GM21515 (cell line): ENCODE data around the gene AP1G1.

Source experiments
- ATAC-seq: cut with Tn5 transposase; IDR thresholded peaks from one replicate; pipeline ENCODE4 v1.9.1; 2021; ENCODE audit not compliant: unreplicated experiment

AP1G1 gene

DNA sequence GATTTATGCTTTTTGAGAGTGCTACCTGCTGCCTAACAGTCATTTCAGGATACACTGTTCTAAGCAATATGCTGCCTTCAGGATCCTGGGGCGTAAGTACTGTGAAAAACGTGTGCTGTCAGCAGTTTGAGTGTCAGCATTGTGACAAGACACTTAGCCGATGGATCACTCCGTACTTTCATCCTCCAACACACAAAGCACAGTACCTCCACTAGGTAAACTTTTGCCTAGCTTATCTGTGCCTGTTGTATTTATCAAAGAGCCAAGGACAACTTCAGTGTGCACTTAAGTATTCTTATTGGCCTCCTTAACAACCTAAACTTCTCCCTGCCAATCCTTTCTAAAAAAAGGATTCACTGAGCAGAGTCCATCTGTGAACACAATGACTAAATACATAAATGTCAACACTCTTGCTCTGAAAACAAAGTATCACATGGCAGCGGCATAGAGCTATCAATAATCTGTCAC is 50.3 kb downstream of the AP1G1 start:
- ATAC-seq = no peak

DNA sequence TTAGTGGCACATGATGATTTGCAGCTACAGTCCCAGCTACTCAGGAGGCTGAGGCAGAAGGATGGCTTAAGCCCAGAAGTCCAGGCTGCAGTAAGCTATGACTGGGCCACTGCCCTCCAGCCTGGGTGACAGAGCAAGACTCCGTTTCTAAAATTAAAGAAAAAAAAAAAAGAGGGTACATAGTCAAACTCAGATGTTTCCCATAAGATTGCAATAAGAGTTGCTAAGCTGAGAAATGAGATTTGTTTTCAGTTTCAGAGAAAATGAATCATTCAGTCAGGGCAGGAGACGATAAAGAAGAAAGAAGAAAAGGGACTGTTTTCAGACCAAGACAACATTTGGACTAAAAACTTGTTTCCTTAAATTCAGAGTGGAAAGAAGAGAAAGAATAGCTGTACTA is 54.0 kb downstream of the AP1G1 start:
- no peak for ATAC-seq

DNA sequence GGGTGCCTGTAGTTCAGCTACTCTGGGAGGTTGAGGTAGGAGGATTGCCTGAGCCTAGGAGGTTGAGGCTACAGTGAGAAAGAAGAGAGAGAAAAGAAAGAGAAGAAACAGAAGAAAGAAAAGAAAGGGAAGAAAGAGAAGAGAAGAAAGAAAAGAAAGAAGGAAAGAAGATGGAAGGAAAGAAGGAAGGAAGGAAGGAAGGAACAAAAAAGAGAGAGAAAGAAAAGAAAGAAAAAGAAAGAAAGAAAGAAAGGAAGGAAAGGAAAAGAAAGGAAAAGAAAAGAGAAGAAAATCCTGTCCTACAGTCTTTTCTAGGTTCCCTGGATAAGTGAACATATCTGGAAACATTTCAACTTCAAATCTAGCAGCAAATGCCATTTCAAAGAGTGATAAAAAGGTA is 54.5 kb downstream of the AP1G1 start:
- no peak for ATAC-seq

DNA sequence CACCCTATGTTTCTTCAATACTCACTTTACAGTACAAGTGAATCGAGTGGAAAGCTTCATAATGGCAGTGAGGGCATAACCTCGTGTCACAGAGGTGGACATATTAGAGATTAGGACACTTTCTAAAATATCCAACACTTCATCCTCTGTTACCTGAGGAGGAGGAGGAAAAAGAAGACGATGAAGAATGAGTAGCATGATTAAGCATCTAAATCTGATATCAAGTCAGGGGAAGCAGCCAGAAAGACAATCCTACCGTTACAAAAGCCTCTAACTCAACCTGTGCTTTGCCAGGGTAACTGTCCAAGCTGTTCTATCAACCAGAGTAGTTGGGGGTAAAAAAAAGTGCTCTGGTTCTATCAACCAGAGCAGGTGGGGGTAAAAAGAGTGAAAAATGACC is 60.4 kb downstream of the AP1G1 start:
- ATAC-seq = no peak

DNA sequence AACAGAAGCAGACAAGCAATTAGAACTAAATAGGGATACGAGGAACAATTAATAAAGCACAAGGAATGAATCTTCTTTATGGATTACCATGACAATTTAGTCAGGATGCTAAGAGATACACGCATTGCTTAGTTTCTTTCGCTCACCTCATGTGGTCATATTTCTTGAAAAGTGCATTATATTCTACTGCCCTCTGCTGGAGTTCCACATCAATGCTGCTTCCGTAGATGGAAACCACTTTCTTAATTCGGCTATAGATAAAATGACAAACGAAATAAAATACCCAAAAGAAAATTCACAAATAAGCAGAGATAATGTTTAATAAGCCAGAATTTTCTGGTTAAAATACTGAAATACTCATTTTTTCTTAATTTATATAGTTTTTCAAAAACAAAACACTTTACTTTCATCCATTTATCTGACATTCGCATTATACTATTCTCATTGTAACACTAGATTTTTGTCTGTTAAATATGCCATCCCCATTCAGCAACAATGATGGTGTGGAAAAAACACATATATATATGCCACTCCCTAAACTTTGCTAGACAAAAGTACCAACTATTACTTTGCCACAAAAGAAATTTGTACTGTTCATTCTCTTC is 62.1 kb downstream of the AP1G1 start:
- ATAC-seq = no peak

DNA sequence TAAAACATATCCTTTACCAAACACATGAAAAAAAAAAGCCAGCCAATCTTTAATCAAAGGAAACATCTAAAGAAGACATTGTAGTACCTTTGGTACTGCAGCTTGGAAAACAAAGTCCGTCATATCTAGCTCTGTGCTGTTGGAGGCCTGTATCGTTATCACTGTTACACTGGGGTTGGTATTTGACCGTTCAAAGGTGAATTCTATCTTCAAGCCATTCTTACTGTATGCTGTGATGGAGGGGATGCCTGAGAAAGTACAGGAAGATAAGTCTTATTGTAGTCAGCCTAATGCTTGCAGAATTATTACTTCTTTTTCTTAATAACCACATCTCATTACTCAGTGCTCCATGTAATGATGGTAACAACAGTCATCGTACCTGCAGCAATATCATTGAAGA is 69.8 kb downstream of the AP1G1 start:
- ATAC-seq = no peak

DNA sequence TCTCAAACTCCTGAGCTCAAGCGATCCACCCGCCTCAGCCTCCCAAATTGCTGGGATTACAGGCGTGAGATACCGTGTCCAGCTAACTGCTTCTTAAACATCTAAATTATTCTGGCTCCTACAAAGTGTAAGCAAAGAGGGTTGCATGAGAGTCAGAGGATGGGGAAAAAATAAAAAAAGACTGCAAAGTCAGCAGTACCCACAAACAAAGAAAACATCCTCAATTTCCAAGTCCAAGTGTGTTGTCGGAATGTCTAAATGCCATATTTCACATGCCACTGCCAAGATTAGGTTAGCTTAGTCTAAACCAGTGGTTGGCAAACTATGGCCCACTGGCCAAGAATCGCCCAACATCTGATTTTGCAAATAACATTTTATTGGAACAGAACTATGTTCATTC is 71.1 kb downstream of the AP1G1 start:
- ATAC-seq = no peak

DNA sequence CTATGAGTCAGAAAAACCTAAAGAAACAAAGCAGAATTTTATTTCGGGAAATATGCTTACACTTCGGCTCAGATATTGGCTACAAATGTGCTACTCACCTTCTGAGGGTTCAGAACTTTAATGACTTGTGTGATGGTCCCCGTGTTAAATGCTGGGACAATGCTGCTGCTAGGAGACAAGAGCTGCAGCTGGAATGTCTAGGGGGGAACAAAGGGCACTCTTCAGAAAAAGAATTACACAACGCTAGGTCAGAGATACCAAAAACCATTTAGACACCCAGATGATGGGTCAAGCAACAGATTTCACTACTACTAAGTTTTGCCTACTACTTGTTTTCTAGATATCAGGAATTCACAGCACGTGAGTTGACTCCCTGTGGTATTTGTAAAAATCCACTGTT is 74.1 kb downstream of the AP1G1 start:
- ATAC-seq = no peak

DNA sequence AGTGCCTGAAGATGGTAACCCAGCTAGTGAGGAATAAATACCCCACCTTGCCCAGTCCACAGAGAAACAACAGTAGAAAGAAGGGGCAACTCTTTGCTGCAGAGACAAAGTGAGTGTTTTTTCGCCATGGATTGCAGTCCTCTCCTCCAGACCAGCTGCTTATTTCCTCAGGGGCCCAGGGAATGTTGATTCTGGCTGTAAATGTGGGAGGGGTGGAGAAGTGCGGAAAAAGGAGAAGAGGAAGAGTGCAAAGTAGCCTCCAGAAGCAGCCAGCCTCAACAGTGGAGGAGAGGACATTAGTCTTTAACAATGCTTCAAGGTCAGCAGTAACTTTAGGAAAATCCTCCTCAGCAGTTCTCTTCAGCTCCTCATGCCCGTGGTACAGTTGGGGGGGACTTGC is 76.0 kb downstream of the AP1G1 start:
- no peak for ATAC-seq

DNA sequence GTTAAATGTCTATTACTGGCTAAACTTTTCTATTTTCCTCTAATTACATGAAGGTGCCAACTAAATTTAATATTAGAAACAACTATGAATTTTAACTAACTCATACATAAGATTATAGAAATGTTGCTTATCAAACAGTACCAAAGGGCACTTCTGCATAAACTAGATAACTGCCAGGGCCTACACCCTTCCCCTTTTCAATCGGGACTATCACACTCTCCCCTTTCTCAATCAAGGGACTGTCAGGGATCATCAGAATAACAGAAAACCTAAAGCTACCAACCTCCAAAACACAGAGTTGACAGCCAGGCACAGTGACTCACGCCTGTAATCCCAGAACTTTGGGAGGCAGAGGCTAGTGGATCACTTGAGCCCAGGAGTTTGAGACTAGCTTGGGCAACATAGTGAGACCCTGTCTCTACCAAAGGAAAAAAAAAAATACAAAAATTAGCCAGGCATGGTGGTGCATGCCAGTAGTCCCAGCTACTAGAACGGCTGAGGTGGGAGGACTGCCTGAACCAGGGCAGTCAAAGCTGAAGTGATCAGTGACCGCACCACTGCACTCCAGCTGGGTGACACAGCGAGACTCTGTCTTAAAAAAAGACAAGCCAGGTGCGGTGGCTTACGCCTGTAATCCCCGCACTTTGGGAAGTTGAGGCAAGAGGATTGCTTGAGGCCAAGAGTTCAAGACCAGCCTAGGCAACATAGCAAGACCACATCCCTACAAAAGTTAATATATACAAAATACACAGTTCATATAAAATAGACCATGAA is 80.9 kb downstream of the AP1G1 start:
- ATAC-seq = no peak

DNA sequence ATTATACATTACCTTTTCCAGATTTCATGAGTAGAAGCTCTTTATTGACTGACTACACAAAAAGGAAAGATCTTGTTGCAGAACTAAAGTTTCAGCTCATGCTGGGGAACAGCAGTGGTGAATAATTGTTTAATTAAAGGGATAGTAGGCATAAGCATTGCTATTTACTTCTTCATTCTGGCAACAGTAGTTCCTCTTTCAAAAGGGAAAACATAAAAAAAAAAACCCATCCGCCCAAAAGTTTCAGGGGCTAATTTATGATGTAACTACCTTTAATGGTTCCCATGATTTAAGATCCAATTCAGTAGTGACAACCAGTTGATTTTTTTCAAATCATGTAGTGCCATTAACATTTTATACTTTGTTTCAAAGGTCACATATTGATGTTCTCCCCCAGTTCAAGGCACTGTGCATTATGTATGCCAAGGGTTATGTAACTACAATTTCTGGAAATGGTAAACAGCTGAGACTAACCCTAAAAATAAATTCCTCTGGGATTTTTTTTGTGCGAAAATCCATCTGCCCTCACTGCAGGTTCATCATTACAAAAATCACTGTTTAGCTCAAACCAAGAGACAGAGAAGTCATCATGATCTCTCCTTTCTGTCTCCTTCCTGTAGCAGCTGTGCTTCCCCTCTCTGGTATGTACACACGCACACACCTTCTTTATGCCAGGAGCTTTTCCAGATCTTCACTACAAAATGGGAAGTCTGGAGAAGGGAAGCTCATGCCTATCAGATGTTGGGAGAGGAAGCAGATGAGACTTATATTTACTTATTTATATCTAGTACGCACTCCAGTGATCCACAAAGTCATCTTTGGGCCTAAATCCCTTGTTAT is 81.9 kb downstream of the AP1G1 start:
- no peak for ATAC-seq

DNA sequence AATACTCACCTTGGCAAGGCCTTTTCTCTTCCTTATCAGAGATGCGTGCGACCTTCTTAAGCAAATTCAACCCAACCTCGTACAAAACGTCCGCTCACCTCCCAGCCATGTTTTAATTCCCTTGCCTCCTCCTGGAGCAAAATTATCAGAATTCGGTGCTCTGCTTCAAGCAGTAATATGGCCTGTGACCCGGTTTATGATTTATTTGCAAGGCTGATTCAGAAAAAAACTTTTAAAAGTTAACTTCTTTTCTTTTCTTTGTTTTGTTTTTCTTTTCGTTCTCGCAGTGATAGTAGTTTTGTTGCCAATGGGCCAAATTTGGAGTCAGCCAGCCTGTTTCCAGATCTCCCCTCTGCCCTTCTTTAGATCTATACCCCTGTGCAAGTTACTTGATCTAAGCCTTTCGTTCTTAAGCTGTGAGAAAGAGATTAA is 84.3 kb downstream of the AP1G1 start, which contains the start of gene PHLPP2:
TSS of gene PHLPP2 (minus strand) at position 382 of the 432 bp plus-strand sequence. CDS start 9,906 bp downstream, outside the sequence.
- ATAC-seq = no peak

DNA sequence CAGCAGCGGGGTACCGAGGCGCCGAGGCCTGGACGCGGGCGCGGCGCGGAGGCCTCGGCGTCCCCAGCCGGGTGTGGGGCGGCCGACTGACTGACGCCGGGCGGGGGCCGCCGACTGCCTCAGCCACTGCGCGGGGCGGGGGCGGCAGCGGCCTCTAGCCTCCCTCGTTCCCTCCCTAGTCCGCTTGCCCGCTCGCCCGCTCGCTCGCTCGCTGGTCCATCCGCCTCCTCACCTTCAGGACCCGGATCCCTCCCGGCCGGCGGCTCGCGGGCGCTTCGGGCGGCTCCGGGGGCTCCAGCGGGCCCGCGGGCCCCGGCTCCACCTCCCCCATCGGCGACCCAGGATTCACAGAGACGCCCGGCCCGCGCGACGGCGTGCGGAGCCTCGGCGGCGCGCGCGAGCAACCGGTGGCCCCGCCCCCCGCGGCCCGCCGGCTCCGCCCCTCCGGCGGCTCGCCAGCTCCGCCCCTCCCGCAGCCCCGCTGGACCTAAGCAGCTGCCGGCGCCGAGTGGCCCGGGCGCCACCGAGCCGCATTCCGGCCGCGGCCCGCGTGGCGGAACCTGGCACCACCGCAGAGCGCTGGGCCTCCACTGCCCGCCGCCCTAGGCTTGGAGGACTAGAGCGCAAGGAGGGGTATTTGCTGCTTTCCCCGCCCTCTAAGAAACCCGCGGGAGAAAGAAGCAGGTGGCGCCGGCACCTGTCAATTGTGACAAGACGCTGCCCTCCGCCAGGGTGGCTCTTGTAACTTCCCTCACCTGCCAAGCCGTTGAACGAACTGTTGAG is 84.9 kb downstream of the AP1G1 start:
- peak; percentile 75 for ATAC-seq

DNA sequence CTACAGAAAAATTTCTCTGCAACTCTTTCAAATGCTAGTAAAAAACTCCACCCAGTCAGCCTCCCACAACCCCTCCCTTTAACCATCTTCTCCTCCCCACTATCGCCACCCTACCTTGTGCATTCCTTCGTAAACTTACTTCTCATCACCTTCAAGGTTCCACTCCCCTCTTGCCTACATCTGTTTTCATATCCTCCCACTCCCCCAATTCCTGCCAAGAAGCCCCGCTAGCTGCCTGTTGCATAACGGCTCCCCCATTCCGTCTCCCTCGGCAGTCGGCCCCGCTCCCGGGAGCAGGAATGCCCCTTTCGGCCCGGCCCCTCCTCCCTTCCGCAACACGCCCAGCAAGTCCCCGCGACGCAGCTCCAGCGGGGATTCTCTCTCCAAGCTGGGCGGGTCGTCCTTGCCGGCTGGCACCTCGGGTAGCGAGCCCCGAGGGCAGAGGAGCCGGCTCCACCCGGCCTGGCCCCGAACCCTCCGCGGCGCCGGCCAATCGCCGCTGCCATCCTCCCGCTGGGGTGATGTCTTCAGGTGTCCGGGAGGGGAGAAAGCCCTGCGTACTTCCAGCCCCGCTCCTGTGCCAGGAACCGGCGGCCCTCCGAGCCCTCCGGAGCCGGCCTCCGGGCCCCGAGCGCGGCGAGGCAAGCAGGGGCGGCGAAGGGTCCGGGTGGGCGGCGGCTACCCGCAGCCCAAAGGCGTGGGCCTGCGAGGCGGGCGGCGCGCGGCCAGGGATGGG is 85.7 kb downstream of the AP1G1 start:
- ATAC-seq = peak; percentile 32

DNA sequence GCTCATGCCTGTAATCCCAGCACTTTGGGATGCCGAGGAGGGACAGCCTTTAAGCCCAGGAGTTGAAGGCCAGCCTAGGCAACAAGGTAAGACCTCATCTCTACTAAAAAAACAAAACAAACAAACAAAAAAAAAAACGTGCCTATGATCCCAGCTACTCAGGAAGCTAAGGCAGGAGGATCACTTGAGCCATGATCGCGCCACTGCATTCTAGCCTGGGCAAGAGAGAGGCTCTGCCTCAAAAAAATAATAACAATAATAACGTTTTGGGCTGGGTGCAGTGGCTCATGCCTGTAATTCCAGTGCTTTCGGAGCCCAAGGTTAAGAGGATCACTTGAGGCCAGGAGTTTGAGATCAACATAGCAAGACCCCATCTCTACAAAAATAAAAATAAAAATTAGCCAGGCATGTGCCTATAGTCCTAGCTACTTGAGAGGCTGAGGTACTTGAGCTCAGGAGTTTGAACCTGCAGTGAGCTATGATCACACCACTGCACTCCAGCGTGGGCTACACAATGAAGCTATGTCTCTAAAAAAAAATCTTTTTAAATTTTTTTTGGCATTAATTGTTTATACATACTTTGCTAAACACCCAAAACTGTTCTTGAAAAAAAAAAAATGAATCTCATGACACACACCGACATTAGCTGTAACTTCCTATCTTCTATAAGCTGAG is 87.4 kb downstream of the AP1G1 start:
- no peak for ATAC-seq

DNA sequence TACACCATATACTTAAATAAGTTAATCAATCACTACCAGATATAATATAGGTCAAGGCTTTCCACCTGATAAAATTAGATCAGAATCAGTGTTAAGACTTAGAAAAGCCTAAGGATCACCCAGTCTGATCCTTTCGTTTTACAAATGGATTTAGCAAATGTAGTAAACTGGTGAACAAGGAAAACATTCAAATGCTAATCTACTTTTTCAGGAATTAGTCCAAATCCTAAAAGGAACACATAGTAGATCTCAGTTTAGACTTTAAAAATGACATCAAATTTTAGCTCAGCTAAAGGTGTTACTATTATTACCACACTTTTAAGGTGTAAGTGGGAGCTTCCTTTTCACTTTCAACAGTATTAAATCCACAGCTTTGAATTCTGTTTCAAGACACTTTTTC is 96.1 kb downstream of the AP1G1 start:
- ATAC-seq = no peak

DNA sequence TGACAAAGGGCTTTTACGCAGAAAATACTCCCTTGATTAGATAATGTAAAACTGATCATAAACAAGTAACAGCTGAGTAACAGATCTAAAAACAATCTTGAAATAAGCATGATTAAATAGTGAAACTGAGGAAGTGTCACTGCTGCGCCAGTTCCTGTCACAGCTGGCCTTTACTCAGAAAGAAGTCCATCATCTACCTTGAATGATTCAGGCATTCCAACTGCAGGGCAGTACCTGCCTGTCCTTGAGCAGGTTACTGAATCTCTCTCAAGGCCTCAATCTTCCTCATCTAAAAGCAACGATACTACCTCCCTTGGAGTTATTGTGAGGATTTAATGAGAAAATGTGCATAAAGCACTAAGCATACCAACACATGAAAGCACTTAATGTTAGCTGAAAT is 96.8 kb downstream of the AP1G1 start:
- no peak for ATAC-seq

DNA sequence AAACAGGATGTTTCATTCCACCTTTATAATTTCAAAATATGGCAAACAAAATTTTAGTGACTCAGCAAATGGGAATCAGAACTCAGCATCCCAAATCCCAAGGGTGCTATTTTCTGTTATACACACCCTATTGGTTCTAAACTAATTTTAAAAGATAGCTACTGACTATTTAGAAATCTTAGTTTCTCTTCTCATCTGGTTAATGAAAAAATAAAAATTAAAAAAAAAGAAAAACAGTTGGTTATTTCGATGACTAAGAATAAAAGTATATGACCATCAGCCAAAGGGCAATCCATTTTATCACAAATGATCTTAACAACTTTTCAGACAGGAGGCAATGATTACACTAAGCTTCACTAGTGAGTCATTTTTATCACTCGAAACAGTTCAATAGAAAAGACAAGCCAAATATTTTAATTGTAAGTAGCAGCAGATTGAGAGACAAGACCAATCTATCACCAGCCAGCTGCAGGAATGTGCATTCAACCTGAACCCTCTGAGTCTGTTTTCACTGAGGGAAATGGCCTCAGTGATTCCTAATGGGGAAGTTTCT is 99.3 kb downstream of the AP1G1 start:
- ATAC-seq = no peak

DNA sequence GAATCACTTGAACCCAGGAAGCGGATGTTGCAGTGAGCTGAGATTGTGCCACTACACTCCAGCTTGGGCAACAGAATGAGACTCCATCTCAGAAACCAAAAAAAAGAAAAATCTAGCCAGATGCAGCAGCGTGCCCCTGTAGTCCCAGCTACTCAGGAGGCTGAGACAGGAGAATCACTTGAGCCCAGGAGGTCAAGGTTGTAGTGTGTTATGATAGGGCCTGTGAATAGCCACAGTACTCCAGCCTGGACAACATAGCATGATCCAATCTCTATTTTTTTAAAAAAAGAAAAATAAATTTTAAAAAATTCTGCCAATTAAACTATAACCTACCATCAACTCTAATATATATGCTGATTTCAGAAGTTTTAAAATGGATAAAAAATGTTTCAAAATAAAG is 99.9 kb downstream of the AP1G1 start:
- ATAC-seq = no peak
